Measurements from ENCODE around the gene RRP15. TPM values are rescaled to one million over a fixed set of nuclear protein-coding genes. Genes with fewer than 3 reads are reported as not detected.
A peak's percentile ranks its signal among the peaks of the same experiment; 100 is the strongest.

Gene RRP15
- total RNA-seq, 1 experiment from 2014 or later = 38.4 TPM

GRCh38 chr1:218349348-218350034 is 64.4 kb downstream of the RRP15 start:
- Histone ChIP-seq H3K36me3 (ENCODE audit: insufficient read depth, low read length, poor library complexity, severe bottlenecking) (no peaks in the 10 kb centered on the region), H3K4me3 (ENCODE audit: low read depth, low read length, poor library complexity, severe bottlenecking) (no peak overlapping the region), H3K9me3 (ENCODE audit: low read depth, low read length, poor library complexity, severe bottlenecking) (no peaks in the 10 kb centered on the region), H3K27me3 (replicated peaks; ENCODE audit: insufficient read depth, low read depth, low read length, poor library complexity) (peaks cover 6% of the 10 kb centered on the region), H3K4me1 (ENCODE audit: insufficient read depth, low read length, poor library complexity, severe bottlenecking) (peaks cover 39% of the 10 kb centered on the region), H3K27ac (ENCODE audit: low read depth, low read length, poor library complexity, severe bottlenecking) (no peak overlapping the region)
- CTCF ChIA-PET = no interaction called here
- intact Hi-C loops (cut with micrococcal nuclease; ENCODE audit: unreplicated experiment) = loop anchor here (5.0 to 10.0 kb wide), 7 partner anchors 173 to 1215 kb away; no protein-coding TSS in a partner anchor
- DNase-seq (ENCODE audit: low spot score) = no peak
- no TSS peak for BruUV-seq (replicated peaks)
- POLR2A ChIA-PET (ENCODE audit: low non-redundant PET) = no interaction called here
- TF ChIP-seq EZH2 (IDR thresholded peaks at IDR 0.05; ENCODE audit: borderline replicate concordance, low read depth, low read length, poor library complexity, severe bottlenecking) = no peak
- TF ChIP-seq CTCF (conservative IDR thresholded peaks at IDR 0.05; ENCODE audit: low read depth, low read length) = no peak

GRCh38 chr1:218350035-218350525 is 65.0 kb downstream of the RRP15 start:
- BruUV-seq (replicated peaks) = no TSS peak
- Histone ChIP-seq H3K36me3 (ENCODE audit: insufficient read depth, low read length, poor library complexity, severe bottlenecking) (no peaks in the 10 kb centered on the region), H3K9me3 (ENCODE audit: low read depth, low read length, poor library complexity, severe bottlenecking) (no peaks in the 10 kb centered on the region), H3K4me1 (ENCODE audit: insufficient read depth, low read length, poor library complexity, severe bottlenecking) (peaks cover 38% of the 10 kb centered on the region), H3K4me3 (ENCODE audit: low read depth, low read length, poor library complexity, severe bottlenecking) (no peak overlapping the region), H3K27ac (ENCODE audit: low read depth, low read length, poor library complexity, severe bottlenecking) (no peak overlapping the region), H3K27me3 (replicated peaks; ENCODE audit: insufficient read depth, low read depth, low read length, poor library complexity) (peaks cover 6% of the 10 kb centered on the region)
- ChIA-PET CTCF (no interaction called here), POLR2A (ENCODE audit: low non-redundant PET) (no interaction called here)
- no peak for TF ChIP-seq EZH2 (IDR thresholded peaks at IDR 0.05; ENCODE audit: borderline replicate concordance, low read depth, low read length, poor library complexity, severe bottlenecking)
- no peak for TF ChIP-seq CTCF (conservative IDR thresholded peaks at IDR 0.05; ENCODE audit: low read depth, low read length)
- intact Hi-C loops (cut with micrococcal nuclease; ENCODE audit: unreplicated experiment) = no loop called here
- DNase-seq (ENCODE audit: low spot score) = no peak

- H3K27ac ChIP-seq (ENCODE audit: low read depth, low read length, poor library complexity, severe bottlenecking) = peak overlapping the region; percentile 8
- H3K27me3 ChIP-seq (replicated peaks; ENCODE audit: insufficient read depth, low read depth, low read length, poor library complexity) = peaks cover 6% of the 10 kb centered on the region
- CTCF ChIA-PET = no interaction called here
- intact Hi-C loops (cut with micrococcal nuclease; ENCODE audit: unreplicated experiment) = no loop called here
- no peak for TF ChIP-seq EZH2 (IDR thresholded peaks at IDR 0.05; ENCODE audit: borderline replicate concordance, low read depth, low read length, poor library complexity, severe bottlenecking)
- no peak for TF ChIP-seq CTCF (conservative IDR thresholded peaks at IDR 0.05; ENCODE audit: low read depth, low read length)
- no peaks in the 10 kb centered on the region for H3K9me3 ChIP-seq (ENCODE audit: low read depth, low read length, poor library complexity, severe bottlenecking)
- POLR2A ChIA-PET (ENCODE audit: low non-redundant PET) = no interaction called here
- no TSS peak for BruUV-seq (replicated peaks)
- peaks cover 34% of the 10 kb centered on the region for H3K4me1 ChIP-seq (ENCODE audit: insufficient read depth, low read length, poor library complexity, severe bottlenecking)
- H3K4me3 ChIP-seq (ENCODE audit: low read depth, low read length, poor library complexity, severe bottlenecking) = peak overlapping the region; percentile 37
- no peaks in the 10 kb centered on the region for H3K36me3 ChIP-seq (ENCODE audit: insufficient read depth, low read length, poor library complexity, severe bottlenecking)
- DNase-seq (ENCODE audit: low spot score) = peak; percentile 33
Observed at GRCh38 chr1:218350801-218351266, 65.7 kb downstream of the RRP15 start.

Measured in A673 (cell line).